ENCODE data around the gene NTRK2. TPM values are rescaled to one million over a fixed set of nuclear protein-coding genes. Genes with fewer than 3 reads are reported as not detected.

The NTRK2 gene
- total RNA-seq, 1 donor from 2014 or later: 65.0 TPM

- no peak for DNase-seq (ENCODE audit: low spot score in 2 of 2, unreplicated experiment in 2 of 2)
- H3K27me3 Mint-ChIP-seq (ENCODE audit: low read depth): no peaks in the 10 kb centered on the region
- H3K4me1 Mint-ChIP-seq: peaks cover 4% of the 10 kb centered on the region
- TF ChIP-seq, protein P1, sequence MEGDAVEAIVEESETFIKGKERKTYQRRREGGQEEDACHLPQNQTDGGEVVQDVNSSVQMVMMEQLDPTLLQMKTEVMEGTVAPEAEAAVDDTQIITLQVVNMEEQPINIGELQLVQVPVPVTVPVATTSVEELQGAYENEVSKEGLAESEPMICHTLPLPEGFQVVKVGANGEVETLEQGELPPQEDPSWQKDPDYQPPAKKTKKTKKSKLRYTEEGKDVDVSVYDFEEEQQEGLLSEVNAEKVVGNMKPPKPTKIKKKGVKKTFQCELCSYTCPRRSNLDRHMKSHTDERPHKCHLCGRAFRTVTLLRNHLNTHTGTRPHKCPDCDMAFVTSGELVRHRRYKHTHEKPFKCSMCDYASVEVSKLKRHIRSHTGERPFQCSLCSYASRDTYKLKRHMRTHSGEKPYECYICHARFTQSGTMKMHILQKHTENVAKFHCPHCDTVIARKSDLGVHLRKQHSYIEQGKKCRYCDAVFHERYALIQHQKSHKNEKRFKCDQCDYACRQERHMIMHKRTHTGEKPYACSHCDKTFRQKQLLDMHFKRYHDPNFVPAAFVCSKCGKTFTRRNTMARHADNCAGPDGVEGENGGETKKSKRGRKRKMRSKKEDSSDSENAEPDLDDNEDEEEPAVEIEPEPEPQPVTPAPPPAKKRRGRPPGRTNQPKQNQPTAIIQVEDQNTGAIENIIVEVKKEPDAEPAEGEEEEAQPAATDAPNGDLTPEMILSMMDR (IDR thresholded peaks at IDR 0.05; ENCODE audit: unreplicated experiment): no peak
- H3K4me3 Mint-ChIP-seq: no peak overlapping the region
- H3K36me3 Mint-ChIP-seq: peaks cover 10% of the 10 kb centered on the region
- no peak overlapping the region for H3K27ac Mint-ChIP-seq
- no peaks in the 10 kb centered on the region for H3K9me3 Mint-ChIP-seq
Observed at GRCh38 chr9:84731696-84732095, 62.2 kb downstream of the NTRK2 start.

- TF ChIP-seq, protein P1 (IDR thresholded peaks at IDR 0.05; ENCODE audit: unreplicated experiment): no peak
- no peak for DNase-seq (ENCODE audit: low spot score in 2 of 2, unreplicated experiment in 2 of 2)
- Mint-ChIP-seq H3K4me3 (no peak overlapping the region), H3K27me3 (ENCODE audit: low read depth) (no peaks in the 10 kb centered on the region), H3K9me3 (no peaks in the 10 kb centered on the region), H3K27ac (peak overlapping the region; percentile 10), H3K4me1 (peaks cover 11% of the 10 kb centered on the region), H3K36me3 (peaks cover 2% of the 10 kb centered on the region)
Observed at GRCh38 chr9:84736081-84736480, 66.6 kb downstream of the NTRK2 start.

GRCh38 chr9:84736536-84736935 is 67.0 kb downstream of the NTRK2 start:
- no peaks in the 10 kb centered on the region for H3K9me3 Mint-ChIP-seq

GRCh38 chr9:84738353-84738752 is 68.8 kb downstream of the NTRK2 start:
- Mint-ChIP-seq H3K36me3 (peaks cover 2% of the 10 kb centered on the region), H3K9me3 (no peaks in the 10 kb centered on the region), H3K4me1 (peaks cover 11% of the 10 kb centered on the region), H3K27ac (no peak overlapping the region), H3K4me3 (no peak overlapping the region), H3K27me3 (ENCODE audit: low read depth) (no peaks in the 10 kb centered on the region)
- TF ChIP-seq, protein P1 (IDR thresholded peaks at IDR 0.05; ENCODE audit: unreplicated experiment): no peak
- no peak for DNase-seq (ENCODE audit: low spot score in 2 of 2, unreplicated experiment in 2 of 2)

More at GRCh38 chr9:84736536-84736935, 67.0 kb downstream of the NTRK2 start:
- DNase-seq (ENCODE audit: low spot score in 2 of 2, unreplicated experiment in 2 of 2): no peak
- TF ChIP-seq, protein P1 (IDR thresholded peaks at IDR 0.05; ENCODE audit: unreplicated experiment): no peak
- Mint-ChIP-seq H3K4me1 (peaks cover 11% of the 10 kb centered on the region), H3K27ac (peak overlapping the region; percentile 10), H3K27me3 (ENCODE audit: low read depth) (no peaks in the 10 kb centered on the region), H3K4me3 (no peak overlapping the region), H3K36me3 (peaks cover 2% of the 10 kb centered on the region)

DNA sequence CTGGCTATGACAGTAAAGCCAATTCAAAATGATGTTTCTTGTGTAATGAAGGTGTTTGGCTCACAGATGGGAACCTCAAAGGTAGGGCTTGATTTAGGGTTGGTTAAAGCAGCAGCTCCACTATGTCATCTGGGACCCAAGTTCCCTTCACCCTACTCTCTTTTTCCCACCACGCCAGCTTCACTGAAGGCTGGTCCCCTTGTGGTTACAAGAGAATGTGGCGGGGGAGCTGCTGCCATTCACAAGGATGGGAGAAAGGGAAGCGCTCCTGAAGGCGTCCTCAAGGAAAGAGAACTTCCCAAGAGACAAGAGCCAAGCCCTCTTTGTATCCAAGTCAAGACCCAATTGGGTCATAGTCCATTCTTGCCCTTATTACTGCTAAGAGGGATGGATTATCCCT is 72.7 kb downstream of the NTRK2 start:
- Mint-ChIP-seq H3K27me3 (ENCODE audit: low read depth) (no peaks in the 10 kb centered on the region), H3K9me3 (no peaks in the 10 kb centered on the region)
- TF ChIP-seq, protein P1 (IDR thresholded peaks at IDR 0.05; ENCODE audit: unreplicated experiment): no peak

DNA sequence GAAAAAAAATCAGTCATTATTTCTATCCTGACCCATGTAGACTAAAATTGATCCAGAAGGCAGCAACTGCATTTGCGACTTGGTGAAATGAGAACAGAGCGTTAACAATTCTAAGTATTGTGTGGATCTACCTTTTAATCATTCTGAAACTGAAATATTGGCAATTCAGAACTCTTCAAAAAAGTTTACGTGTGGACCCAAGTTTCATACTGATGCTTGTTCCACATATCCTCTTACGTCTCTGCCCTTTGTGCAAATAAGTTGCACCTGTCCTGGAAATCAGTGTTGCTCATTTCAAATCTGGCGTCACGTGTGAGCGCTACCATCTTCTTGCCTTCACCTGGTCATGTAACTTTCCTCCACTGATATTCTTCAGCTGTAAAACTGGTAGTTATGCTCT is 74.7 kb downstream of the NTRK2 start:
- peaks cover 3% of the 10 kb centered on the region for H3K36me3 Mint-ChIP-seq
- H3K4me1 Mint-ChIP-seq: no peaks in the 10 kb centered on the region
- H3K27ac Mint-ChIP-seq: no peak overlapping the region
- no peaks in the 10 kb centered on the region for H3K9me3 Mint-ChIP-seq
- no peaks in the 10 kb centered on the region for H3K27me3 Mint-ChIP-seq (ENCODE audit: low read depth)
- DNase-seq (ENCODE audit: low spot score in 2 of 2, unreplicated experiment in 2 of 2): no peak
- H3K4me3 Mint-ChIP-seq: no peak overlapping the region
- TF ChIP-seq, protein P1 (IDR thresholded peaks at IDR 0.05; ENCODE audit: unreplicated experiment): no peak

More for the DNA sequence above, 72.7 kb downstream of the NTRK2 start:
- peaks cover 2% of the 10 kb centered on the region for H3K36me3 Mint-ChIP-seq
- DNase-seq (ENCODE audit: low spot score in 2 of 2, unreplicated experiment in 2 of 2): no peak
- no peak overlapping the region for H3K27ac Mint-ChIP-seq
- H3K4me1 Mint-ChIP-seq: peaks cover 2% of the 10 kb centered on the region
- H3K4me3 Mint-ChIP-seq: no peak overlapping the region
